PC-3 (cell line): ENCODE results near the gene GALR3. TPM values are rescaled to one million over a fixed set of nuclear protein-coding genes. Genes with fewer than 3 reads are reported as not detected.

Experiments
- ATAC-seq: fragments of 200-7000 bp; cut with Tn5 transposase; 2 replicates; pipeline ENCODE4 v1.9.1; 2020; ENCODE audit warnings: mild to moderate bottlenecking, moderate library complexity
- BruUV-seq: library from RNA; stranded (reverse); fragments of 400-500 nt; replicated peaks from 2 replicates; lab custom pipeline; 2021; lab: Mats Ljungman, UMichigan
- CTCF ChIA-PET: fragments of 300-600 bp; sonication (Branson Sonifier 250); formaldehyde crosslinking; loops from one replicate; lab custom pipeline; 2022; ENCODE audit warnings: antibody characterized with exemption; lab: Charles Lee
- POLR2A ChIA-PET: fragments of 300-600 bp; sonication (Branson Sonifier 250); formaldehyde crosslinking; loops from one replicate; lab custom pipeline; 2022; ENCODE audit warnings: antibody characterized with exemption; ENCODE audit not compliant: unreplicated experiment; lab: Charles Lee
- DNase-seq: peaks from one replicate; pipeline ENCODE4 v3.0.0-alpha.2; 2015
- H2AFZ ChIP-seq: fragments of 300-600 bp; sonication (generic); 2 replicates; pipeline ENCODE4 v1.6.0; 2016; ENCODE audit warnings: antibody characterized with exemption, low read length
- H3F3A ChIP-seq: fragments of 300-600 bp; sonication (generic); one replicate; pipeline ENCODE4 v1.6.0; 2017; ENCODE audit warnings: antibody characterized with exemption, low read length, control low read depth, mild to moderate bottlenecking; ENCODE audit not compliant: unreplicated experiment
- H3K27ac ChIP-seq: fragments of 300-600 bp; sonication (generic); 2 replicates; pipeline ENCODE4 v1.5.1; 2016; ENCODE audit warnings: mild to moderate bottlenecking, low read length
- H3K27me3 ChIP-seq: fragments of 300-600 bp; sonication (generic); 2 replicates; pipeline ENCODE4 v1.6.1; 2016; ENCODE audit warnings: low read length, mixed read lengths
- H3K36me3 ChIP-seq: fragments of 300-600 bp; sonication (generic); 2 replicates; pipeline ENCODE4 v1.6.1; 2016; ENCODE audit warnings: low read depth, mixed run types, low read length, mixed read lengths
- H3K4me1 ChIP-seq: fragments of 300-600 bp; sonication (generic); 2 replicates; pipeline ENCODE4 v1.5.1; 2016; ENCODE audit warnings: low read length; ENCODE audit not compliant: insufficient read depth
- H3K4me2 ChIP-seq: fragments of 300-600 bp; sonication (generic); 2 replicates; pipeline ENCODE4 v1.6.0; 2016; ENCODE audit warnings: low read length
- H3K4me3 ChIP-seq: fragments of 300-600 bp; sonication (generic); 2 replicates; pipeline ENCODE4 v1.5.1; 2016; ENCODE audit warnings: mild to moderate bottlenecking, low read length, mixed read lengths
- H3K79me2 ChIP-seq: fragments of 300-600 bp; sonication (generic); 2 replicates; pipeline ENCODE4 v1.6.1; 2017; ENCODE audit warnings: low read length, mixed read lengths
- H3K9ac ChIP-seq: fragments of 300-600 bp; sonication (generic); 2 replicates; pipeline ENCODE4 v1.6.0; 2016; ENCODE audit warnings: mild to moderate bottlenecking, low read length
- H3K9me2 ChIP-seq: fragments of 300-600 bp; sonication (generic); replicated peaks from 2 replicates; pipeline ENCODE4 v1.6.1; 2016; ENCODE audit warnings: mixed run types, low read length, mixed read lengths
- H3K9me3 ChIP-seq: fragments of 300-600 bp; sonication (generic); 2 replicates; pipeline ENCODE4 v1.6.1; 2016; ENCODE audit warnings: low read length, mixed read lengths
- H4K20me1 ChIP-seq: fragments of 300-600 bp; sonication (generic); 2 replicates; pipeline ENCODE4 v1.6.1; 2016; ENCODE audit warnings: low read length, mixed read lengths
- CTCF ChIP-seq: fragments of 300-600 bp; sonication (generic); conservative IDR thresholded peaks from 2 replicates; pipeline ENCODE4 v1.5.1; 2017; ENCODE audit warnings: antibody characterized with exemption, low read depth, mild to moderate bottlenecking, low read length
- EZH2 ChIP-seq: fragments of 300-600 bp; sonication (generic); IDR thresholded peaks from one replicate; pipeline ENCODE4 v1.6.1; 2017; ENCODE audit warnings: antibody characterized with exemption, mild to moderate bottlenecking, low read length; ENCODE audit not compliant: unreplicated experiment
- EZH2phosphoT487 ChIP-seq: fragments of 300-600 bp; sonication (generic); IDR thresholded peaks from 2 replicates; pipeline ENCODE4 v1.6.1; 2018; ENCODE audit warnings: mild to moderate bottlenecking, antibody characterized with exemption, low read length, borderline replicate concordance
- intact Hi-C: fragments of 100-400 bp; cut with micrococcal nuclease; formaldehyde crosslinking; loops from 2 replicates; pipeline ENCODE4 v1.9.0; 2023
- total RNA-seq: library from RNA; depleted of rRNA; stranded (reverse); fragments of >200 nt; gene quantifications from 2 replicates; pipeline ENCODE4 v1.2.3, GENCODE V29; 2014

Gene GALR3
- total RNA-seq, 1 experiment from 2014 or later, result not detected

DNA sequence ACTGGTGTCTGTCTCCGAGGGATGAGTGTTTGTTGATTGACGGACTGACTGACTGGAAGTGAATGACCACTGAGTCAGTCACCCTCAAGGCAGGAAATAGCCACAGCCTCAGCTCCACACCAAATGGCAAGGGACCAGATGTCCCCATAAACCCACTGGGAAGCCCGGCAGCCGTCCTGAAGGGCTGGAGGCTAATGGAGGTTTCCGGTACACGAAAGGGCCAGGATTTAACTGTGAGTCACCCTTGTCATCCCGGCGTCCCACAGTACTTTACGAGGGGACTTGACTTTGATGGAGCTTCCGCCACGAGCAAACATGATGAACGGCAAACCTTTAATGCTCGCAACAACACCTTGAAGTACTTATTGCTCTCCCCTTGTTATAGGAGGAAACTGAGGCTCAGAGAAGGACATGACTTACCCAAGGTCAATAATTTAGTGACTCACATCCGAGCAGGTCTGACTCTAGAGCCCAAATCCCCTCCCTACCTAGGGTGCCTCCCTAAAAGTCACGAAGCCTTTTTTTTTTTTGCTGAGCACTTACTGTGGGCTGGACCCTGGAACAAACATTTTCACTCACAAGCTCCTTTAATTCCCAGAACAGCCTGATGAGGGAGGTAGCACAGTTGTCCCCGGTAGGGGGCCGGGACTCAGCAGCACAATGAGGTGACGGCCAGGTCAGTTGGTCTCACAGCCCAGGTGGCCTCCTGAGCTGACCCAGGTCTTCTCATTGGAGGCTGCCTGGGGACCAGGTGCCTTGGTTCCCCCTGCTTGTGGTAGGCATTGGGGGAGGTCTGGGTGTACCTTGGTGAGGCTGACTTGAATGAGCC, 40.6 kb upstream of the GALR3 start:
- Histone ChIP-seq H3K79me2 (no peaks in the 10 kb centered on the region), H3K9ac (peak overlapping the region; percentile 50)
- CTCF ChIA-PET, result interaction anchor here (0.6 to 1.1 kb wide), 4 partner anchors 9 to 139 kb away, joined by 3 to 5 read pairs (median 3); no protein-coding TSS in a partner anchor

GRCh38 chr22:37784829-37785495, 38.2 kb upstream of the GALR3 start:
- no TSS peak for BruUV-seq
- peak overlapping the region; percentile 47 for H3K4me2 ChIP-seq
- H3K27ac ChIP-seq, result peak overlapping the region; percentile 89
- TF ChIP-seq EZH2phosphoT487, result no peak
- no peak for TF ChIP-seq CTCF
- no peak for TF ChIP-seq EZH2
- intact Hi-C loops, result no loop called here
- no peak overlapping the region for H2AFZ ChIP-seq
- H3K36me3 ChIP-seq, result no peaks in the 10 kb centered on the region
- ATAC-seq (peak; percentile 34), DNase-seq (peak; percentile 66)
- H3K9me2 ChIP-seq, result no peaks in the 10 kb centered on the region
- ChIA-PET CTCF (no interaction called here), POLR2A (interaction anchor here (0.6 kb wide), 1 partner anchor 110 kb away, joined by 6 read pairs; the partner anchor contains the start of gene LGALS1)
- no peaks in the 10 kb centered on the region for H3K9me3 ChIP-seq
- H3K4me1 ChIP-seq, result peaks cover 40% of the 10 kb centered on the region
- no peak overlapping the region for H3K9ac ChIP-seq
- H4K20me1 ChIP-seq, result no peaks in the 10 kb centered on the region
- no peaks in the 10 kb centered on the region for H3K27me3 ChIP-seq
- no peak overlapping the region for H3K4me3 ChIP-seq
- no peaks in the 10 kb centered on the region for H3F3A ChIP-seq
- H3K79me2 ChIP-seq, result no peaks in the 10 kb centered on the region

More for the DNA sequence above, 40.6 kb upstream of the GALR3 start:
- no peaks in the 10 kb centered on the region for H3K9me2 ChIP-seq
- H3K4me3 ChIP-seq, result no peak overlapping the region
- ATAC-seq (peak; percentile 68), DNase-seq (peak; percentile 94)
- TF ChIP-seq EZH2 (no peak), EZH2phosphoT487 (peak; percentile 77), CTCF (peak; percentile 50)
- H3K9me3 ChIP-seq, result no peaks in the 10 kb centered on the region
- H3K4me2 ChIP-seq, result peak overlapping the region; percentile 30
- peak overlapping the region; percentile 89 for H3K27ac ChIP-seq
- H3K27me3 ChIP-seq, result no peaks in the 10 kb centered on the region
- H3F3A ChIP-seq, result no peaks in the 10 kb centered on the region
- H3K36me3 ChIP-seq, result no peaks in the 10 kb centered on the region
- intact Hi-C loops, result loop anchor here (1.0 kb wide), 1 partner anchor 30 kb away; no protein-coding TSS in a partner anchor
- no peak overlapping the region for H2AFZ ChIP-seq
- no TSS peak for BruUV-seq
- peaks cover 45% of the 10 kb centered on the region for H3K4me1 ChIP-seq
- POLR2A ChIA-PET, result interaction anchor here (1.1 kb wide), 1 partner anchor 30 kb away, joined by 4 read pairs; no protein-coding TSS in a partner anchor
- H4K20me1 ChIP-seq, result no peaks in the 10 kb centered on the region
